Esophagus mucosa (tissue), 1 donor: ENCODE measurements around the gene EPDR1. TPM values are rescaled to one million over a fixed set of nuclear protein-coding genes. Genes with fewer than 3 reads are reported as not detected.

Source experiments
- ATAC-seq: fragments of 200-7000 bp; cut with Tn5 transposase; one replicate; pipeline ENCODE4 v1.9.1; 2020
- total RNA-seq: library from RNA; stranded (reverse); gene quantifications from one replicate; pipeline ENCODE4 v1.2.4, GENCODE V29; 2023
- donor health status: DM: yes; HTN: yes; CAD: no.

Gene EPDR1
- total RNA-seq, 1 donor from 2014 or later, result 0.64 TPM

DNA sequence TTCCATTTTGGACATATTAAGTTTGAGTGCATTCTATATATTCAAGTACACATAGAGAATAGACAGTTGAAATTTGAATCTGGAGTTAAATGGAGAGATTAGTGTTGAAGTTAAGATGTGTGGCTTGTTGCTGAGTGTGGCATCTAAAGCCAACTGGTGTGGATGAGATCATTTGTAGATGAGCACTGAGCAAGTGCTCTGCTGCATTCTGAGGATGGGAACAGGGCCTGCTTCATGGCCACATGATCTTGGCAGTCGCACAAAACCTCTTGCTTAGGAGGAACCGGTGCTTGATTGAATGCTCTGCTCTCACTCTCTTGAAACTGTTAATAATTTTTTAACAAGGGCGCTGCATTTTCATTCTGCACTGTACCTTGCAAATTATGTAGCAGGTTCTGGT lies 62.0 kb downstream of the EPDR1 start:
- ATAC-seq, result no peak

GRCh38 chr7:37984750-37985390 lies 64.4 kb downstream of the EPDR1 start:
- ATAC-seq, result no peak

GRCh38 chr7:37986908-37987330 lies 66.5 kb downstream of the EPDR1 start:
- ATAC-seq, result no peak

DNA sequence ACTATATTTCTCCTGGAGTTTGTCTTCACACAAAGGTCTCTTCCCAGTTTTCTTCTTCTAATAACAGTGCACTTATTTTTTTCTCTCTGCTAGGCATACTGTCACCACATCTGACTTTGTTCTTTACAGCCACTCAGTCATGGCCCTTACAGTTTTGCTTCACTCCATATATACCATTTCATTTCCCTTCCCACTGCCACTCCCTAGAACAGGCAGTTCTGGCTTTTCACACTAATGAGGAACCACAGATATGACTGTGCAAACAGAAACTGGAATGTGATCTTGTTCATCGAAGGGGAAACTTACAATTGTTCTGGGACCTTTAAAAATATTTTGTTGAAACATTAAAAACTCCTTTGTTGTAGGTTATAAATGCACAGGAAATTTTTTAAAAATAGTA lies 67.3 kb downstream of the EPDR1 start:
- ATAC-seq, result peak; percentile 55

DNA sequence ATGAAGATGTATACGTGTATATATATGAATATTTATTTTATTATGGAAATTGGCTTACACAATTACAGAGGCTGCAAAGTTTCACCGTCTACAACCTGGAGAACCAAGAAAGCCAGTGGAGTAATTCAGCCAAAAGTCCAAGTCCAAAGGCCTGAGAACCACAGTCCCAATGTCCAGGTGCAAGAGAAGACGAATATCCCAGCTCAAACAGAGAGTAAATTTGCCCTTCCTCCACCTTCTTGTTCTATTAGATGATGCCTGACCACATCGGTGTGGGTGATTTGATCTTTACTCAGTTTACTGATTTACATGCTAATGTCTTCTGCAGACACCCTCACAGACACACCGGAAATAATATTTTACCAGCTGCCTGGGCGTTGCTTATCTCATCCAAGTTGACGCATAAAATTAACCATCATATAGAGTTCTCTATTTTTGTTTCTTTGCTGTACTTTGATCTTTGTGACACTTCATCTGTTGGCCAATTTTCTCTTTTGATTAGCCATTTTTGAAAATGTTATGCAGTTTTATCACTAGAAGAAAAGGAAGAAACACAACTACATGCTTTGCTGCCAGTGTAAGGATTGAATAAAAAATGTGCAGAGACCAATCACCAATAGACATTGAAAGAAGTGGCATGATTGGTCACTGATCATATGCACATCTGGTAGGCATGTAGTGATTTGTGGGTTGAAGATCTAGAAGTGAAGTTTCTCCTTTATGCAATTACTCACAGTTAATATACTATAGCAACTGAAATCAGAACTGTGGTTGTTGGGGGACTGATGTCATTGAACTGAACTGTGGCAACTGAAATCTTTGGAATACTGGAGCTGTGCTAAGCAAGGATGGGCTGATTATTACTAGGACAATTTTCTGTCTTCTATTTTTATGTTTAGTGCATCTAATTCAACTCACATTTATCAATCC lies 68.5 kb downstream of the EPDR1 start:
- no peak for ATAC-seq

GRCh38 chr7:37990337-37990736 lies 69.9 kb downstream of the EPDR1 start:
- no peak for ATAC-seq

DNA sequence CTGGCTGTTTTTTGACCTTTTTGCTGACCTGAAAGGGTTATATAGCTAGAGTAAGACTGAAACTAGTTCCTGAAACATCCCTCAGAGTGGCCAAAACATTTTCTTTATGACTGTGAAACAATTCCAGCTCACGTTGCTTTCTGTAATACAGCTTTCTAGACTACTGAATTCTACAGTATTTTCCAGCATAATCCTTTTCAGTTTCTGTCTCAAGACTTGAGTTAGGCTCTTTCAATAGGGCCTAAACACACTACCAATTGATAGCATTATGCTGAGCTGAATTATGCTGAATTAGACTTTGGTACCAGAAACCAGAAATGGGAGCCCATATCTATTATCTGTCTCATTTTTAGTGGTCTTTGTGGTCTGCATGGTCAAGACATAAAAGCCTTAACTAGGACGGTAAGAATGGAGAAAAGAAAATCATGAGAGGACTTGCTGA lies 72.6 kb downstream of the EPDR1 start:
- no peak for ATAC-seq

DNA sequence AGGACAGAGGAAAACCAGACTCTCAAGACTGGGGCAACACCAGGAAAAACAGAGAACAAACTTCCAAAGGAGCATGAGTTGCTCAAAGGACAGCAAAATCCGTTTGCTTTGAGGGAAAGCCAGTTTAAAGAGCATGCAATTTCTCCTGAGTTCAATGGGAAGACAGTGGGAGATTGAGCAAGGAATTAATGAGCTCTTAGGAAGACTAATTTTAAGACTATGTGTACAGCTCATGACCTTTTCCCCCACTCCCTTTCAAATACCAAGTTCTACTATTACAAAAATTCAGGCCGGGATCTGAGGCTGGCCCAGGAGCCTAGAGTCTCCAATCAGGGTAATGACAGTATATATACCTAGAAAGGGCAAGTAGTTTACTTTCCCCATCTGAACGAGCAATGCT lies 79.2 kb downstream of the EPDR1 start:
- no peak for ATAC-seq

- ATAC-seq, result no peak
These were observed 79.8 kb downstream of the EPDR1 start for GRCh38 chr7:38000272-38000671.

Other genes with a start within 250 kb of the EPDR1 start
- gene GPR141, start 236.9 kb upstream of the EPDR1 start, total RNA-seq, result 0.60 TPM
- not detected for gene NME8, start 72.0 kb upstream of the EPDR1 start, total RNA-seq
- gene SFRP4, start 3.8 kb upstream of the EPDR1 start, total RNA-seq, result not detected